Right cardiac atrium (tissue), 5 donors: ENCODE data around the gene GABRD. TPM values are rescaled to one million over a fixed set of nuclear protein-coding genes. Genes with fewer than 3 reads are reported as not detected.

ENCODE experiments used
- ATAC-seq, 2 donors: fragments of 200-7000 bp; cut with Tn5 transposase; one replicate each; pipeline versions ENCODE4 v1.8.0 to v1.9.1; 2020; ENCODE audit warnings: moderate library complexity in 2 of 2, mild to moderate bottlenecking in 1 of 2
- DNase-seq, 3 donors: peaks; one replicate each; pipeline ENCODE4 v3.0.0-alpha.2; 2020
- H3K27ac ChIP-seq: one replicate; pipeline ENCODE4 v1.5.1; 2013; ENCODE audit warnings: mild to moderate bottlenecking, low read length, control low read depth, moderate library complexity
- H3K27me3 ChIP-seq: one replicate; pipeline ENCODE4 v1.6.1; 2013; ENCODE audit not compliant: control insufficient read depth, insufficient read depth
- H3K4me1 ChIP-seq: one replicate; pipeline ENCODE4 v1.6.1; 2013; ENCODE audit warnings: low read length; ENCODE audit not compliant: control insufficient read depth, insufficient read depth
- H3K4me3 ChIP-seq: one replicate; pipeline ENCODE4 v1.5.1; 2013; ENCODE audit warnings: low read length, control low read depth
- H3K9me3 ChIP-seq: one replicate; pipeline ENCODE4 v1.6.1; 2013; ENCODE audit warnings: low read length; ENCODE audit not compliant: control insufficient read depth
- WGBS: extraction: QIAGEN DNeasy Blood & Tissue Kit; methylation state at CpG from one replicate; pipeline ENCODE4 v1.1.7; 2013; 5-methylcytosine and 5-hydroxymethylcytosine counted together
- intact Hi-C, 4 donors: fragments of 100-400 bp; cut with DNase I; formaldehyde crosslinking; loops; one replicate each; pipeline versions ENCODE4 v1.11.0 to v1.14.0; 2022 to 2023
- polyA plus RNA-seq: library from polyadenylated mRNA; stranded (reverse); fragments of 200-250 nt; gene quantifications from one replicate; pipeline ENCODE4 v1.2.3, GENCODE V29; 2013
- total RNA-seq, 4 donors: library from RNA; stranded (reverse); fragmentation: NEBNext Ultra II Directional; extraction: Animal tissue kit (Norgen Biotek cat#: 25700); gene quantifications; one replicate each; pipeline ENCODE4 v1.2.1, GENCODE V29; 2021
- donor health status: healthy with polysubstance abuse.
- donor health status: DM: no; HTN: yes; CAD: no.
- donor health status: DM: no; HTN: no; CAD: no.
- donor health status: DM: no; HTN: yes; CAD: no; lungs with severe emphysema.
- donor health status: DM: yes; HTN: yes; CAD: no.

GABRD gene
- total and polyA plus RNA-seq, 5 donors: 0.26 to 0.85 (median 0.46) TPM; not detected in 1

GRCh38 chr1:2072109-2072806 is 53.1 kb downstream of the GABRD start:
- intact Hi-C loops: no loop called here
- peak in 2 of 3 donors; percentile 16 to 29 for DNase-seq
- WGBS: 80% methylated on average over 25 of the region's 25 CpGs
- no peak overlapping the region for H3K27ac ChIP-seq
- H3K9me3 ChIP-seq: no peaks in the 10 kb centered on the region
- no peak overlapping the region for H3K4me3 ChIP-seq
- no peaks in the 10 kb centered on the region for H3K27me3 ChIP-seq
- ATAC-seq: no peak
- no peaks in the 10 kb centered on the region for H3K4me1 ChIP-seq

- Histone ChIP-seq H3K9me3 (peaks cover under 1% of the 10 kb centered on the region), H3K4me3 (no peak overlapping the region), H3K4me1 (no peaks in the 10 kb centered on the region), H3K27ac (no peak overlapping the region), H3K27me3 (no peaks in the 10 kb centered on the region)
- intact Hi-C loops: no loop called here
- WGBS: 90% methylated on average over 14 of the region's 14 CpGs
- no peak for ATAC-seq
- DNase-seq: peak in 1 of 3 donors; percentile 29
Observed at GRCh38 chr1:2072891-2073290, 53.7 kb downstream of the GABRD start.

GRCh38 chr1:2073382-2074230 is 54.5 kb downstream of the GABRD start:
- peaks cover 2% of the 10 kb centered on the region for H3K9me3 ChIP-seq
- 50% methylated on average over 59 of the region's 59 CpGs for WGBS
- intact Hi-C loops: no loop called here
- ATAC-seq (no peak), DNase-seq (peak in 2 of 3 donors; percentile 37 to 50)
- no peaks in the 10 kb centered on the region for H3K4me1 ChIP-seq
- H3K4me3 ChIP-seq: no peak overlapping the region
- no peak overlapping the region for H3K27ac ChIP-seq
- H3K27me3 ChIP-seq: no peaks in the 10 kb centered on the region

GRCh38 chr1:2074396-2074795 is 55.3 kb downstream of the GABRD start:
- peak in 1 of 3 donors; percentile 22 for DNase-seq
- Histone ChIP-seq H3K27me3 (no peaks in the 10 kb centered on the region), H3K4me3 (no peak overlapping the region), H3K9me3 (peaks cover 2% of the 10 kb centered on the region), H3K4me1 (no peaks in the 10 kb centered on the region), H3K27ac (no peak overlapping the region)
- intact Hi-C loops: no loop called here
- WGBS: 69% methylated on average over 19 of the region's 19 CpGs
- no peak for ATAC-seq

- no peaks in the 10 kb centered on the region for H3K27me3 ChIP-seq
- 74% methylated on average over 38 of the region's 38 CpGs for WGBS
Observed at GRCh38 chr1:2074944-2075740, 56.0 kb downstream of the GABRD start.

GRCh38 chr1:2076826-2077225 is 57.7 kb downstream of the GABRD start:
- intact Hi-C loops: no loop called here
- ATAC-seq: no peak

More at GRCh38 chr1:2074944-2075740, 56.0 kb downstream of the GABRD start:
- Histone ChIP-seq H3K4me3 (no peak overlapping the region), H3K9me3 (peaks cover 2% of the 10 kb centered on the region), H3K4me1 (no peaks in the 10 kb centered on the region), H3K27ac (no peak overlapping the region)
- intact Hi-C loops: no loop called here
- ATAC-seq (no peak), DNase-seq (peak in 1 of 3 donors; percentile 23)

GRCh38 chr1:2078170-2078569 is 59.0 kb downstream of the GABRD start:
- ATAC-seq: no peak
- H3K4me1 ChIP-seq: no peaks in the 10 kb centered on the region
- no peaks in the 10 kb centered on the region for H3K27me3 ChIP-seq
- intact Hi-C loops: no loop called here
- H3K9me3 ChIP-seq: peaks cover 2% of the 10 kb centered on the region
- WGBS: 94% methylated on average over 7 of the region's 7 CpGs
- no peak overlapping the region for H3K4me3 ChIP-seq
- DNase-seq: no peak
- no peak overlapping the region for H3K27ac ChIP-seq

More at GRCh38 chr1:2076826-2077225, 57.7 kb downstream of the GABRD start:
- no peaks in the 10 kb centered on the region for H3K27me3 ChIP-seq
- H3K4me3 ChIP-seq: no peak overlapping the region
- H3K9me3 ChIP-seq: peaks cover 2% of the 10 kb centered on the region
- no peak overlapping the region for H3K27ac ChIP-seq
- WGBS: 94% methylated on average over 21 of the region's 21 CpGs
- no peaks in the 10 kb centered on the region for H3K4me1 ChIP-seq
- DNase-seq: peak in 1 of 3 donors; percentile 28

- Histone ChIP-seq H3K27me3 (no peaks in the 10 kb centered on the region), H3K9me3 (peaks cover 2% of the 10 kb centered on the region), H3K27ac (no peak overlapping the region), H3K4me1 (no peaks in the 10 kb centered on the region), H3K4me3 (no peak overlapping the region)
- intact Hi-C loops: no loop called here
- 95% methylated on average over 28 of the region's 28 CpGs for WGBS
- DNase-seq (peak in 1 of 3 donors; percentile 33), ATAC-seq (no peak)
Observed at GRCh38 chr1:2079396-2080085, 60.4 kb downstream of the GABRD start.

- no peaks in the 10 kb centered on the region for H3K4me1 ChIP-seq
- H3K27ac ChIP-seq: no peak overlapping the region
- no peak for ATAC-seq
- peaks cover 2% of the 10 kb centered on the region for H3K9me3 ChIP-seq
- 96% methylated on average over 16 of the region's 16 CpGs for WGBS
- H3K27me3 ChIP-seq: no peaks in the 10 kb centered on the region
- DNase-seq: peak in 1 of 3 donors; percentile 19
- intact Hi-C loops: no loop called here
- H3K4me3 ChIP-seq: no peak overlapping the region
Observed at GRCh38 chr1:2080140-2080539, 61.0 kb downstream of the GABRD start.
